ENCODE results near the gene TSPO2. TPM values are rescaled to one million over a fixed set of nuclear protein-coding genes. Genes with fewer than 3 reads are reported as not detected.

Gene TSPO2
- total and polyA plus RNA-seq, 2 of the 13 experiments (the other 11 are each of a cell fraction or from before 2014, with no cell fraction given), result 0.55 TPM; not detected in 1

- TF ChIP-seq ZNF280D (CRISPR knock-in tag; IDR thresholded peaks at IDR 0.05) (peak; percentile 4; the same call in 1 of the 2 replicates), ZFP82 (CRISPR knock-in tag; IDR thresholded peaks at IDR 0.05; ENCODE audit: borderline replicate concordance) (0 out of 2 replicates have a peak, but pooled peaks have one; percentile 4), MIER3 (CRISPR knock-in tag; IDR thresholded peaks at IDR 0.05; ENCODE audit: borderline replicate concordance) (0 out of 2 replicates have a peak, but pooled peaks have one; percentile 44), ZNF468 (CRISPR knock-in tag; IDR thresholded peaks at IDR 0.05) (0 out of 2 replicates have a peak, but pooled peaks have one; percentile 28), EHMT2 (IDR thresholded peaks at IDR 0.05; ENCODE audit: borderline replicate concordance, low read depth, low read length) (no peak), ZNF331 (CRISPR knock-in tag; IDR thresholded peaks at IDR 0.05) (peak; percentile 49; the same call in 1 of the 2 replicates), STAT6 (CRISPR knock-in tag; IDR thresholded peaks at IDR 0.05; ENCODE audit: borderline replicate concordance) (0 out of 2 replicates have a peak, but pooled peaks have one; percentile 4), ZNF879 (CRISPR knock-in tag; IDR thresholded peaks at IDR 0.05) (0 out of 2 replicates have a peak, but pooled peaks have one; percentile 33), NONO (IDR thresholded peaks at IDR 0.05) (no peak), NONO (CRISPR knock-in tag; conservative IDR thresholded peaks at IDR 0.05) (no peak), NFKBIZ (CRISPR knock-in tag; IDR thresholded peaks at IDR 0.05) (0 out of 2 replicates have a peak, but pooled peaks have one; percentile 11), ELF3 (CRISPR knock-in tag; IDR thresholded peaks at IDR 0.05) (peak; percentile 56), ZNF558 (CRISPR knock-in tag; IDR thresholded peaks at IDR 0.05; ENCODE audit: borderline replicate concordance) (0 out of 2 replicates have a peak, but pooled peaks have one; percentile 2), STAG1 (CRISPR knock-in tag; IDR thresholded peaks at IDR 0.05) (peak; percentile 33), TRIM24 (CRISPR knock-in tag; IDR thresholded peaks at IDR 0.05) (no peak), SATB2 (CRISPR knock-in tag; IDR thresholded peaks at IDR 0.05) (no peak), CREB1 (IDR thresholded peaks at IDR 0.05) (no peak), CREB1 (CRISPR knock-in tag; IDR thresholded peaks at IDR 0.05) (0 out of 2 replicates have a peak, but pooled peaks have one; percentile 6), MTF2 (CRISPR knock-in tag; IDR thresholded peaks at IDR 0.05; ENCODE audit: borderline replicate concordance) (no peak), ZNF552 (CRISPR knock-in tag; IDR thresholded peaks at IDR 0.05; ENCODE audit: borderline replicate concordance) (no peak), SP1 (IDR thresholded peaks at IDR 0.05) (no peak), SP1 (CRISPR knock-in tag; IDR thresholded peaks at IDR 0.05) (peak; percentile 64; the same call in 1 of the 2 replicates), CCAR2 (optimal IDR thresholded peaks at IDR 0.05; ENCODE audit: low read depth, low read length) (peak; percentile 43), ZNF790 (CRISPR knock-in tag; IDR thresholded peaks at IDR 0.05; ENCODE audit: borderline replicate concordance) (0 out of 2 replicates have a peak, but pooled peaks have one; percentile 37), CENPBD1 (CRISPR knock-in tag; IDR thresholded peaks at IDR 0.05; ENCODE audit: borderline replicate concordance, low read depth) (0 out of 2 replicates have a peak, but pooled peaks have one; percentile 20)
These were observed 29.2 kb downstream of the TSPO2 start (continued) for GRCh38 chr6:41071501-41071922.

All from HepG2 (cell line).